Gastroesophageal sphincter (tissue), 3 donors: Measurements from ENCODE around the gene COX10.

Experiments used
- POLR2A ChIP-seq, 2 donors: fragments of 450-650 bp; IDR thresholded peaks; one replicate each; pipeline ENCODE4 v1.6.1; 2017; ENCODE audit warnings: antibody characterized with exemption in 2 of 2, mild to moderate bottlenecking in 2 of 2, moderate library complexity in 1 of 2
- POLR2AphosphoS5 ChIP-seq: sonication (generic); formaldehyde crosslinking; IDR thresholded peaks from one replicate; pipeline ENCODE4 v1.6.1; 2017; ENCODE audit warnings: antibody characterized with exemption
- TF ChIP-seq, protein P1 (sequence below), 4 experiments: fragments of 200-600 bp in 2 of 4; fragments of 450-650 bp in 2 of 4; sonication (generic) in 1 of 4; IDR thresholded peaks; one replicate each; pipeline ENCODE4 v1.5.1; 2017 to 2019; ENCODE audit warnings: antibody characterized with exemption in 4 of 4, mild to moderate bottlenecking in 2 of 4, moderate library complexity in 2 of 4

GRCh38 chr17:14084955-14085354, 15.7 kb downstream of the COX10 start:
- TF ChIP-seq, protein P1, sequence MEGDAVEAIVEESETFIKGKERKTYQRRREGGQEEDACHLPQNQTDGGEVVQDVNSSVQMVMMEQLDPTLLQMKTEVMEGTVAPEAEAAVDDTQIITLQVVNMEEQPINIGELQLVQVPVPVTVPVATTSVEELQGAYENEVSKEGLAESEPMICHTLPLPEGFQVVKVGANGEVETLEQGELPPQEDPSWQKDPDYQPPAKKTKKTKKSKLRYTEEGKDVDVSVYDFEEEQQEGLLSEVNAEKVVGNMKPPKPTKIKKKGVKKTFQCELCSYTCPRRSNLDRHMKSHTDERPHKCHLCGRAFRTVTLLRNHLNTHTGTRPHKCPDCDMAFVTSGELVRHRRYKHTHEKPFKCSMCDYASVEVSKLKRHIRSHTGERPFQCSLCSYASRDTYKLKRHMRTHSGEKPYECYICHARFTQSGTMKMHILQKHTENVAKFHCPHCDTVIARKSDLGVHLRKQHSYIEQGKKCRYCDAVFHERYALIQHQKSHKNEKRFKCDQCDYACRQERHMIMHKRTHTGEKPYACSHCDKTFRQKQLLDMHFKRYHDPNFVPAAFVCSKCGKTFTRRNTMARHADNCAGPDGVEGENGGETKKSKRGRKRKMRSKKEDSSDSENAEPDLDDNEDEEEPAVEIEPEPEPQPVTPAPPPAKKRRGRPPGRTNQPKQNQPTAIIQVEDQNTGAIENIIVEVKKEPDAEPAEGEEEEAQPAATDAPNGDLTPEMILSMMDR (IDR thresholded peaks at IDR 0.05), result no peak
- TF ChIP-seq POLR2A (IDR thresholded peaks at IDR 0.05) (no peak), POLR2AphosphoS5 (no peak)
